Stimulated activated CD8-positive, alpha-beta memory T cell treated with anti-CD3 and anti-CD28 coated beads, Interleukin-15, amount 100 ng/mL, for 24 hours (primary cell): ENCODE results near the gene NOL4L.

Experiments used
- DNase-seq: peaks from one replicate; pipeline ENCODE4 v3.0.0-alpha.2; 2020; ENCODE audit warnings: low read depth

The NOL4L gene

GRCh38 chr20:32456869-32457478 lies 128.2 kb downstream of the NOL4L start:
- no peak for DNase-seq

GRCh38 chr20:32455901-32456701 lies 129.0 kb downstream of the NOL4L start:
- no peak for DNase-seq

- DNase-seq, result no peak
Measured at GRCh38 chr20:32455171-32455900, 129.8 kb downstream of the NOL4L start.

GRCh38 chr20:32454164-32455145 lies 130.7 kb downstream of the NOL4L start:
- DNase-seq, result no peak

- DNase-seq, result no peak
Measured at GRCh38 chr20:32453467-32454163, 131.5 kb downstream of the NOL4L start.

- DNase-seq, result no peak
Measured at GRCh38 chr20:32452776-32453466, 132.2 kb downstream of the NOL4L start.

- DNase-seq, result no peak
Measured at GRCh38 chr20:32451682-32452461, 133.3 kb downstream of the NOL4L start.

GRCh38 chr20:32451340-32451681 lies 133.8 kb downstream of the NOL4L start:
- DNase-seq, result no peak

- no peak for DNase-seq
Measured at GRCh38 chr20:32450484-32451061, 134.6 kb downstream of the NOL4L start.

- no peak for DNase-seq
Measured at GRCh38 chr20:32449890-32450401, 135.2 kb downstream of the NOL4L start.

- no peak for DNase-seq
Measured at GRCh38 chr20:32449057-32449889, 135.9 kb downstream of the NOL4L start.

GRCh38 chr20:32448306-32449056 lies 136.7 kb downstream of the NOL4L start:
- DNase-seq, result no peak

- no peak for DNase-seq
Measured at GRCh38 chr20:32447136-32448027, 137.8 kb downstream of the NOL4L start.

- no peak for DNase-seq
Measured at GRCh38 chr20:32446301-32447100, 138.6 kb downstream of the NOL4L start.

- no peak for DNase-seq
Measured at GRCh38 chr20:32445539-32446273, 139.4 kb downstream of the NOL4L start.
